Measurements from ENCODE around the gene PTGIS. TPM values are rescaled to one million over a fixed set of nuclear protein-coding genes. Genes with fewer than 3 reads are reported as not detected.

PTGIS gene
- total RNA-seq, 1 donor = 89.8 TPM

GRCh38 chr20:49544535-49544934, 23.4 kb downstream of the PTGIS start:
- DNase-seq (ENCODE audit: insufficient read length, low spot score, missing footprints) = no peak
- Histone ChIP-seq H3K27me3 (ENCODE audit: insufficient read depth, low read length) (peaks cover 7% of the 10 kb centered on the region), H3K36me3 (ENCODE audit: insufficient read depth, low read length) (peaks cover 10% of the 10 kb centered on the region), H3K27ac (ENCODE audit: low read depth, low read length) (no peak overlapping the region), H3K4me3 (ENCODE audit: insufficient read depth, low read length) (no peak overlapping the region), H3K4me1 (ENCODE audit: insufficient read depth, low read length) (no peaks in the 10 kb centered on the region), H3K9me3 (ENCODE audit: low read depth, low read length) (peaks cover 6% of the 10 kb centered on the region), H2AFZ (ENCODE audit: low read length) (no peak overlapping the region), H4K20me1 (ENCODE audit: insufficient read depth, low read length) (no peaks in the 10 kb centered on the region), H3K79me2 (ENCODE audit: insufficient read depth, low read length) (no peaks in the 10 kb centered on the region), H3K4me2 (ENCODE audit: insufficient read depth, low read length) (no peak overlapping the region)
- TF ChIP-seq CTCF (IDR thresholded peaks at IDR 0.05; ENCODE audit: extremely low read depth, low read depth, low read length) = no peak

- no peak for DNase-seq (ENCODE audit: insufficient read length, low spot score, missing footprints)
- H2AFZ ChIP-seq (ENCODE audit: low read length) = no peak overlapping the region
- no peak overlapping the region for H3K27ac ChIP-seq (ENCODE audit: low read depth, low read length)
- TF ChIP-seq CTCF (IDR thresholded peaks at IDR 0.05; ENCODE audit: extremely low read depth, low read depth, low read length) = no peak
- H3K79me2 ChIP-seq (ENCODE audit: insufficient read depth, low read length) = no peaks in the 10 kb centered on the region
- H4K20me1 ChIP-seq (ENCODE audit: insufficient read depth, low read length) = no peaks in the 10 kb centered on the region
- peaks cover 15% of the 10 kb centered on the region for H3K36me3 ChIP-seq (ENCODE audit: insufficient read depth, low read length)
- H3K4me2 ChIP-seq (ENCODE audit: insufficient read depth, low read length) = no peak overlapping the region
- H3K9me3 ChIP-seq (ENCODE audit: low read depth, low read length) = peaks cover 9% of the 10 kb centered on the region
- peaks cover 7% of the 10 kb centered on the region for H3K27me3 ChIP-seq (ENCODE audit: insufficient read depth, low read length)
- H3K4me3 ChIP-seq (ENCODE audit: insufficient read depth, low read length) = no peak overlapping the region
- H3K4me1 ChIP-seq (ENCODE audit: insufficient read depth, low read length) = no peaks in the 10 kb centered on the region
Measured at GRCh38 chr20:49543858-49544437, 24.0 kb downstream of the PTGIS start.

- Histone ChIP-seq H3K79me2 (ENCODE audit: insufficient read depth, low read length) (no peaks in the 10 kb centered on the region), H3K36me3 (ENCODE audit: insufficient read depth, low read length) (peaks cover 15% of the 10 kb centered on the region)
Measured at GRCh38 chr20:49543071-49543857, 24.7 kb downstream of the PTGIS start.

More at GRCh38 chr20:49543071-49543857, 24.7 kb downstream of the PTGIS start:
- Histone ChIP-seq H3K27me3 (ENCODE audit: insufficient read depth, low read length) (peaks cover 6% of the 10 kb centered on the region), H4K20me1 (ENCODE audit: insufficient read depth, low read length) (no peaks in the 10 kb centered on the region), H3K4me1 (ENCODE audit: insufficient read depth, low read length) (no peaks in the 10 kb centered on the region), H3K9me3 (ENCODE audit: low read depth, low read length) (peaks cover 9% of the 10 kb centered on the region), H3K4me2 (ENCODE audit: insufficient read depth, low read length) (no peak overlapping the region), H3K4me3 (ENCODE audit: insufficient read depth, low read length) (no peak overlapping the region), H3K27ac (ENCODE audit: low read depth, low read length) (no peak overlapping the region), H2AFZ (ENCODE audit: low read length) (no peak overlapping the region)
- no peak for TF ChIP-seq CTCF (IDR thresholded peaks at IDR 0.05; ENCODE audit: extremely low read depth, low read depth, low read length)
- no peak for DNase-seq (ENCODE audit: insufficient read length, low spot score, missing footprints)
